GM13976 (cell line): ENCODE data around the gene PITX1.

Source experiments
- DNase-seq: peaks from one replicate; pipeline ENCODE4 v3.0.0; 2012; ENCODE audit warnings: low spot score
- in situ Hi-C: fragments of 300-500 bp; cut with MboI; formaldehyde crosslinking; loops from one replicate; pipeline ENCODE4 v1.12.0; 2022; ENCODE audit warnings: low sequenced_read_pairs, mixed read lengths, inconsistent platforms; ENCODE audit not compliant: unreplicated experiment
- TF ChIP-seq, protein P1 (sequence below): IDR thresholded peaks from 2 replicates; pipeline ENCODE4 v1.5.1; 2012; ENCODE audit warnings: borderline replicate concordance, mild to moderate bottlenecking; ENCODE audit not compliant: insufficient read depth; ENCODE audit errors: extremely low read depth, missing control alignments, control extremely low read depth

PITX1 gene

DNA sequence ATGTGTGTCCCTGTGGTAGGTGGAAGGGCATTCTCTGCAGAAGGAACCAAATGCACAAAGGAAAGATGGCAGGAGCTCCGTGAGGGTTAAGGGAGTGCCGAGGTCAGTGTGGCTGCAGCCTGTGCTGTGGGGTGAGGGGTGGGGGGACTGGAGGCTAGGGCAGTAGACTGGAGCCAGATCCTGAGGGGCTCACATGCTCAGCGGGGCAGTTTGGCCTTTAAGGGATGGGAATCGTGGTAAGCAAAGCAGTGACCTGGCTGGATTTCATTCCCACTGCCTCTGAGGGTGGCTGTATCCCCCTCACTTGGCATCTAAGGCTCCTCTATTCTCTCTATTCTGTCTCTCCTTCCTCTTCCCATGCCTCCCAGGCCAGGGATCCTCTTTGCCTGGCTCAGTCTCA lies 15.6 kb downstream of the PITX1 start:
- in situ Hi-C loops: no loop called here
- TF ChIP-seq, protein P1, sequence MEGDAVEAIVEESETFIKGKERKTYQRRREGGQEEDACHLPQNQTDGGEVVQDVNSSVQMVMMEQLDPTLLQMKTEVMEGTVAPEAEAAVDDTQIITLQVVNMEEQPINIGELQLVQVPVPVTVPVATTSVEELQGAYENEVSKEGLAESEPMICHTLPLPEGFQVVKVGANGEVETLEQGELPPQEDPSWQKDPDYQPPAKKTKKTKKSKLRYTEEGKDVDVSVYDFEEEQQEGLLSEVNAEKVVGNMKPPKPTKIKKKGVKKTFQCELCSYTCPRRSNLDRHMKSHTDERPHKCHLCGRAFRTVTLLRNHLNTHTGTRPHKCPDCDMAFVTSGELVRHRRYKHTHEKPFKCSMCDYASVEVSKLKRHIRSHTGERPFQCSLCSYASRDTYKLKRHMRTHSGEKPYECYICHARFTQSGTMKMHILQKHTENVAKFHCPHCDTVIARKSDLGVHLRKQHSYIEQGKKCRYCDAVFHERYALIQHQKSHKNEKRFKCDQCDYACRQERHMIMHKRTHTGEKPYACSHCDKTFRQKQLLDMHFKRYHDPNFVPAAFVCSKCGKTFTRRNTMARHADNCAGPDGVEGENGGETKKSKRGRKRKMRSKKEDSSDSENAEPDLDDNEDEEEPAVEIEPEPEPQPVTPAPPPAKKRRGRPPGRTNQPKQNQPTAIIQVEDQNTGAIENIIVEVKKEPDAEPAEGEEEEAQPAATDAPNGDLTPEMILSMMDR: no peak
- DNase-seq: no peak

DNA sequence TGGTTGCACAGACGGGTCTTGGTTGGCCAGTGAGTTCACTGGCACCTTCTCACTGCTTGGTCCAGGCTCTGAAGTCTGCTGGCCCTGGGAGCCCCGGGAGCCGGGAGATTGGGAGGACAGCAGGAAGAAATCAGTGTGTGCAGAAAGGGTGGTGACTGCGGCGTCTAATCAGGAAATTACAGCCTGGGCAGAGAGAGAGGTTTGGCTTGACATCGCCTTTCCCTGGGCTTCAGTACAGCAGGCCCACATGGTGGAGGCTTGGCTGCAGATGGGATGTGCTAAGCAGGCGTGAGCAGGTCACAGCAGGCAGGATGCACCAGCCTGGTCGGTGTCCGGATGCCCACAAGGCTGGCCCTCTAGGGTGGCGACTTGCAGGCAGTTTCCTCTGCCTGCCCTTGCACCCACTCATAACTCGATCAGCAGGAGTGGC lies 17.2 kb downstream of the PITX1 start:
- DNase-seq: no peak
- TF ChIP-seq, protein P1: no peak
- in situ Hi-C loops: no loop called here

DNA sequence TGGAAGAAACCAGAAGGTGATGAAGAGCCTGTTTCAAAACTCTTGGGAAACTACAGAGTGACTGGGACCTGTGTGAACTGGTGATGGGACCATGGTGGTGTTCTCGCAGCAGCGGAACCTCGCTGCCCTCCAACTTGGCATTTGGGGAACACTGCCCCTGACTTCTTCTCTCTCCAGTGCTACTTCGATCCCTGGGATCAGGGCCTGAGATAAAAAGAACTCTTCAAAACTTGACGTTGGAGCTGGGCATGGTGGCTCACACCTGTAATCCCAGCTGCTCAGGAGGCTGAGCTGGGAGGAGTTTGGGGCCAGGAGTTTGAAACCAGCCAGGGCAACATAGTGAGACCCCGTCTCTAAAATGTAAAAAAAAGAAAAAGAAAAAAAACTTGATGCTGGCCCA lies 18.1 kb downstream of the PITX1 start:
- TF ChIP-seq, protein P1: no peak
- no peak for DNase-seq
- in situ Hi-C loops: no loop called here

DNA sequence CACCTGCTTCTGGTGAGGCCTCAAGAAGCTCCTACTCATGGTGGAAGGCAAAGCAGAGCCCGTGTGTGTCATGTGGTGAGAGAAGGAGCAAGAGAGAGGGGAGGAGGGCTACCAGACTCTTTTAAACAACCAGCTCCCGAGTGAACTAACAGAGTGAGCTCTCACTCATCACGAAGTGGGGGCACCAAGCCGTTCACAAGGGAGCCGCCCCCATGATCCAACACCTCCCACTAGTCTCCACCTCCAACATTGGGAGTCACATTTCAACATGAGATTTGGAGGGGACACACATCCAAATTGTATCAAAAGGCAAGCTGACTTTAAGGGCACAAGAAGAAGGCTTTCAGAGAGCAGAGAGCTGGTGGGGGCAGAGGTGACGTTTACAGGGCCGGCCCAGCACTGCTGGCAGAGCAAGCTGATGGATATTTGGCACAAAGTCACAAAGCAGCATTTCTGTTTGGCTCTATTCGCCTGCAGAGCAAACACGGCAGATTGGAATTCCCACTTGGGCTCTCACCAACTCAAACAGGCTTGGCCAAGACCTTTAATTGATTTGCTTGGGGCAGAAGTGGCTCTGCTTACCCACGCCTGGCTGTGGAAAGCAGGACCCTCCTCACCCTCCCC lies 20.0 kb downstream of the PITX1 start:
- in situ Hi-C loops: no loop called here
- no peak for DNase-seq
- TF ChIP-seq, protein P1: no peak

DNA sequence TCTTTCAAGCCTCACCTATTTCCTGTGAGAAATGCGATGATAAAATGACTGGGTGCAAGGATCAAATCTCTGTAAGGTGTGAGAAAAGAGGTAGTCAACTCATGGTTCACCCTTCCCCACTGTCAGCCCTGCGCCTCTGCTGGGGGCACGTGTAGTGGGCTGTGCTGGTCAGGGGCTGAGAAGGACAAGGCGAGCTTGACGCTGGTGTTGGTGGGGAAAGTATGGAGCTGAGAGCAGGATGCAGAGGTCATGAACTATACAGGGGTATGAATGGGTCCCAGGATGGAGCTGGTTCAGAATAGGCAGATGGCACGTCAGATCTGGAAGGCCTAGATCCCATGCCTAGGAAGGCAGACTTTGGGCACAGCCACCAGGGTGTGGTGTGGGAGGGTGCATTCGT lies 20.6 kb downstream of the PITX1 start:
- TF ChIP-seq, protein P1: no peak
- in situ Hi-C loops: no loop called here
- DNase-seq: no peak

DNA sequence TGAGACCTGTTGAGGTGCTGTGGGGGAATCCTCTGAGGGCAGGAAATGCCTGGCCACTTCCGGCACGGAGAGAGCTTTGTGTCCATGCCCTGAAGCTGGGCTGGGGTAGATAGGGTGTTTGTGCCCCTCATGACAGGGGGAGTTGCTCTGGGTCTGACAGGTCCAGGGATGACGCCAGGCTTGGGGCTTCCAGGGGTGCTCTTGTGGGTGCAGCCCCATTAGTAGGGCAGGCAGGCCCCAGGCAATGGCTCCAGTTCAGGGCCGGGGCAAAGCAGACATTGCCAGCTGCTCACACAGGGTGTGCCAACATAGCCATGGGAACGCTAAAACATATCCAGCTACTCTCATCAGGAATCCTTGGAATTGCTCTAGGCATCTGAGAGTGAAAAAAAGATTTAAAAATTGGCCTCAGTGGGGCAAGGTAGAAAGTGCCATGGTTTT lies 21.1 kb downstream of the PITX1 start:
- no peak for DNase-seq
- TF ChIP-seq, protein P1: no peak
- in situ Hi-C loops: no loop called here
